GM12875 (cell line): ENCODE measurements around the gene LHX3.

ENCODE experiments used
- H3K4me3 ChIP-seq: one replicate; pipeline ENCODE4 v1.5.1; 2011; ENCODE audit warnings: low read depth, low read length, control low read depth
- TF ChIP-seq, protein P1 (sequence below): IDR thresholded peaks from 2 replicates; pipeline ENCODE4 v1.5.1; 2011; ENCODE audit warnings: low read depth, mild to moderate bottlenecking, control low read depth, inconsistent platforms, low read length, moderate library complexity, borderline replicate concordance; ENCODE audit not compliant: insufficient read depth

LHX3 gene

DNA sequence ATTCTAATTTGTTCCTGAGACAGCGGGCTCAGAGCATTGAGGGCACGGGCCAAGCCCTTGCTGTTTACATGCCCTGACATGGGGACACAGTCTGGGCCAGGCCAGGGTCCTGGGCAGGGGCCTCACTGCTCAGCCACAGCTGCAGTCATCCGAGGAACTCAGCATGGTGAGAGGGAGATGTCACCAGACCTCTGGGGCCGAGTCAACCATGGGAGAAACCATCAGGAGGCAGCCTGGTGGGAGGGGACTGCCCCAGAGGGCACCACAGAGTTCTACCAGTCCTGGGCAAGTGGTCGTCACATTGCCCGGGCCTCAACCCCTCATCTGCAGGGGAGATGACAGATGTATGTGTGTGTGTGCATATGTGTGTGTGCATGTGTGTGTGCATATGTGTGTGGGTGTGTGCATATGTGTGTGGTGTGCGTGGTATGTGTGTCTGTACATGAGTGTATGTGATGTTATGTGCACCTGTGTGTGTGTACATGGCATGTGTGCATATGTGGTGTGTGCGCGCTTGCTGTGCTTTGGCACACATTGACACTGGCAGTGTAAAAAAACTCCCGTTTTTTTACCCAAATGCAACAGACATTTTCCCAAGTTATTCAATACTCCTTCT, 43.8 kb downstream of the LHX3 start:
- TF ChIP-seq, protein P1, sequence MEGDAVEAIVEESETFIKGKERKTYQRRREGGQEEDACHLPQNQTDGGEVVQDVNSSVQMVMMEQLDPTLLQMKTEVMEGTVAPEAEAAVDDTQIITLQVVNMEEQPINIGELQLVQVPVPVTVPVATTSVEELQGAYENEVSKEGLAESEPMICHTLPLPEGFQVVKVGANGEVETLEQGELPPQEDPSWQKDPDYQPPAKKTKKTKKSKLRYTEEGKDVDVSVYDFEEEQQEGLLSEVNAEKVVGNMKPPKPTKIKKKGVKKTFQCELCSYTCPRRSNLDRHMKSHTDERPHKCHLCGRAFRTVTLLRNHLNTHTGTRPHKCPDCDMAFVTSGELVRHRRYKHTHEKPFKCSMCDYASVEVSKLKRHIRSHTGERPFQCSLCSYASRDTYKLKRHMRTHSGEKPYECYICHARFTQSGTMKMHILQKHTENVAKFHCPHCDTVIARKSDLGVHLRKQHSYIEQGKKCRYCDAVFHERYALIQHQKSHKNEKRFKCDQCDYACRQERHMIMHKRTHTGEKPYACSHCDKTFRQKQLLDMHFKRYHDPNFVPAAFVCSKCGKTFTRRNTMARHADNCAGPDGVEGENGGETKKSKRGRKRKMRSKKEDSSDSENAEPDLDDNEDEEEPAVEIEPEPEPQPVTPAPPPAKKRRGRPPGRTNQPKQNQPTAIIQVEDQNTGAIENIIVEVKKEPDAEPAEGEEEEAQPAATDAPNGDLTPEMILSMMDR, result no peak
- H3K4me3 ChIP-seq, result no peak overlapping the region

DNA sequence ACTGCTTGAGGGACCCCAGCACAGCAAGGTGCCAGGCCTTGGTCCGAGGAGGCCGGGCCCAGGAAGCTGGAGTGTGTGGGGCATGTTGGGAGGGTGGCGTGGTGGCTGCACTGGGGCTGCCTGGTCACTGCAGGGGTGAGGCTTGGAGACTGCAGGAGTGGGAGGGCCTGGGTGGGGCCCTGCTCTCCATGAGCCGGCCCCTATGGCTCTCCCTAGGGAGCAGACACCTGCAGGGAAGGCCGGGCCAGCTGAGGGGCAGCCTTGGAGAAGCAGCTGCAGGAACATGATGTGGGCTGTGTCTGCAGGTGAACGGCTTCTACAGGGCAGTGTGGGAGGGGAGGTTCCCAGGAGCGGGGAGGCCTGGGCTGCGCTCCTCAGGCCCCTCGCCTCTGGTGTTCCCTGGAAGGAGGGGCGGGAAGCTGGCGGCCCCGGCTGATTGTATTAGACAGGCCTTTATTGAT, 44.5 kb downstream of the LHX3 start:
- TF ChIP-seq, protein P1, result no peak
- no peak overlapping the region for H3K4me3 ChIP-seq

DNA sequence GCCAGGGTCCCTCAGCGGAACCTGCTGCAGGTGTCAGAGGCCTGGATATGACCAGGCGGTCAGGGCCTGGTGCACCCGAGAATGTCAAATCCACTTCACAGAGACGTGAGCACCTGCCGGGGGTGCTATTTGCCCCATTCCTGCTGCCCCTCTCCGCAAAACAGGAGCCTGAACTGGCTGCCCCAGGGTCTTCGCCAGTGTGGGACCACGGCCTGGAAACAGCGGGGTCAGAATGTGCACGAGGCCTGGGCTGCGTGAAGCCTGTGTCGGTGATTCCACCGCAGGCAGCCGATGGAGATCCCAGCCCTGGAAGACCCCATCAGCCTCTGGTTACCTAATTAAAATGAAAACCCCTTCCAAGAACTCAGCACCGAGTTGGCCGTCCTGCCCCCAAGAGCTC, 45.1 kb downstream of the LHX3 start:
- no peak overlapping the region for H3K4me3 ChIP-seq
- TF ChIP-seq, protein P1, result no peak

- no peak overlapping the region for H3K4me3 ChIP-seq
- TF ChIP-seq, protein P1, result no peak
Measured at GRCh38 chr9:136157477-136158265, 47.3 kb downstream of the LHX3 start.

GRCh38 chr9:136156209-136157120, 48.5 kb downstream of the LHX3 start:
- TF ChIP-seq, protein P1, result no peak
- no peak overlapping the region for H3K4me3 ChIP-seq

GRCh38 chr9:136155576-136155975, 49.4 kb downstream of the LHX3 start:
- H3K4me3 ChIP-seq, result no peak overlapping the region
- TF ChIP-seq, protein P1, result no peak
